Measurements from ENCODE around the gene ARHGEF2. TPM values are rescaled to one million over a fixed set of nuclear protein-coding genes. Genes with fewer than 3 reads are reported as not detected.

The ARHGEF2 gene
- polyA plus RNA-seq (2011; rRNA removed), result 67.4 and 69.1 TPM in 2 replicates
- 22.8 and 23.2 TPM in 2 replicates for polyA plus RNA-seq (2012; cell fraction: cytosol; rRNA removed)
- 66.0 and 69.8 TPM in 2 replicates for polyA plus RNA-seq (2012; cell fraction: nucleus; rRNA removed)
- 21.3 to 21.5 TPM (median 21.5 TPM) in 3 replicates for polyA plus RNA-seq (2017; fragmentation: RNase III; extraction: RNeasy Plus Mini Kit Qiagen cat#74134 plus additional on column Dnase treatment)
- polyA minus RNA-seq (2011; rRNA and poly(A)+ RNA removed), result 84.0 and 96.7 TPM in 2 replicates

DNA sequence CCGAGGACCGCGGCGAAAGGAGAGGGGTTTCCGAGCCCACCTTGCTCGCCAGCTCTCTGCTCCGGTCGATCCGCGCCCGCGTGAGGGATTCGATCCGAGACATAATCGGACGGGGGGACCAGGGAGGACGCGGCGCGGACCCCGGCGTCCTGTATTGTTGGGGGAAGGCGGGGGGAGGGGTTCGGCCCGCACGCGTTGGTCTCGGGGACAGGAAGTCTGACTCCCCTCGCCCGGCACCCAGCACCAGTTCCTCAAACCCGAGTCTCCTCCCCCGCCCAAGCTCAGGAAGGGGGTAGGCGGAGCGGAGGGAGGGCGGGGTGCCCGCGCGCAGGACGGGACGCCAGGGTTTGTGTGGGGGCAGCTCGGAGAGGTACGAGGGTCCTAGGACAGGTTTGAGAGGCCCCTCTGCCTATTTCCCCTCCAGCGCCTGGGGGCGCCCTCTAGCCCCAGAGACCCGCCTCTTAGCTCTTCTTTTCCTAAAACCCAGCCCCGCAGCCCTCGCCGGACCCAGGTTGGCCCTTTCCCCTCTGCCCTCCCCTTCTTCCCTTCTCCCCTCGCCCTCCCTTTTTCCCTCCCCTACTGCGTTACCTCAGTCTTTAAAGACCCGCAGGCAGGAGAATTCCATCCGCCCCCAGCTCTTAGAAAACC lies at the start of gene ARHGEF2:
Gene ARHGEF2, minus strand, starts transcription at position 223 of the 648 bp plus-strand sequence. Its CDS starts 120 bp downstream, at position 103.
- Histone ChIP-seq H3K4me3 (peak within 1 kb of the TSS; percentile 90), H3K27ac (peak within 1 kb of the TSS; percentile 98 to 99), H3K4me1 (peaks cover 76% of the 10 kb centered on the region), H3K9me3 (no peaks in the 10 kb centered on the region), H3K4me2 (peak within 1 kb of the TSS; percentile 93)
- ChIA-PET CTCF (interaction anchor here (0.6 to 24.7 kb wide), 13 partner anchors 9 to 384 kb away, joined by 3 to 423 read pairs (median 4); partner anchors contain the start of gene RXFP4), POLR2A (interaction anchor here (0.6 to 1.3 kb wide), 9 partner anchors 16 to 75 kb away, joined by 3 to 9 read pairs (median 4); partner anchors contain the start of gene KHDC4)
- WGBS (ENCODE audit: missing lambda C conversion rate), result 2% methylated on average over 26 of the region's 52 CpGs
- no peak for FAIRE-seq
- ATAC-seq, result peak; percentile 64 to 85
- peak; percentile 80 to 89 for DNase-seq (ENCODE audit: low read depth in 1 of 2, low spot score in 1 of 2)
- TF ChIP-seq CBX2 (IDR thresholded peaks at IDR 0.05; ENCODE audit: borderline replicate concordance, low read depth), result no peak
- TF ChIP-seq POLR2AphosphoS2 (conservative IDR thresholded peaks at IDR 0.05; ENCODE audit: low read length), result no peak
- no peak for TF ChIP-seq JUNB (IDR thresholded peaks at IDR 0.05)
- TF ChIP-seq NFE2L2 (conservative IDR thresholded peaks at IDR 0.05; ENCODE audit: low read length), result no peak
- TF ChIP-seq EP300 (IDR thresholded peaks at IDR 0.05), result no peak
- TF ChIP-seq MYC (IDR thresholded peaks at IDR 0.05; ENCODE audit: borderline replicate concordance, low read length), result peak; percentile 18; the same call in 1 of the 2 replicates
- no peak for TF ChIP-seq ESRRA (IDR thresholded peaks at IDR 0.05; ENCODE audit: borderline replicate concordance, low read length)
- no peak for TF ChIP-seq EHMT2 (IDR thresholded peaks at IDR 0.05; ENCODE audit: low read depth)
- TF ChIP-seq, protein P1, sequence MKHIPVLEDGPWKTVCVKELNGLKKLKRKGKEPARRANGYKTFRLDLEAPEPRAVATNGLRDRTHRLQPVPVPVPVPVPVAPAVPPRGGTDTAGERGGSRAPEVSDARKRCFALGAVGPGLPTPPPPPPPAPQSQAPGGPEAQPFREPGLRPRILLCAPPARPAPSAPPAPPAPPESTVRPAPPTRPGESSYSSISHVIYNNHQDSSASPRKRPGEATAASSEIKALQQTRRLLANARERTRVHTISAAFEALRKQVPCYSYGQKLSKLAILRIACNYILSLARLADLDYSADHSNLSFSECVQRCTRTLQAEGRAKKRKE (CRISPR knock-in tag; IDR thresholded peaks at IDR 0.05; ENCODE audit: low read depth), result no peak
- peak; percentile 69 for TF ChIP-seq POLR2A (IDR thresholded peaks at IDR 0.05; ENCODE audit: low read length)
- TF ChIP-seq TFCP2L1 (CRISPR knock-in tag; IDR thresholded peaks at IDR 0.05), result no peak
- TF ChIP-seq, protein P2, sequence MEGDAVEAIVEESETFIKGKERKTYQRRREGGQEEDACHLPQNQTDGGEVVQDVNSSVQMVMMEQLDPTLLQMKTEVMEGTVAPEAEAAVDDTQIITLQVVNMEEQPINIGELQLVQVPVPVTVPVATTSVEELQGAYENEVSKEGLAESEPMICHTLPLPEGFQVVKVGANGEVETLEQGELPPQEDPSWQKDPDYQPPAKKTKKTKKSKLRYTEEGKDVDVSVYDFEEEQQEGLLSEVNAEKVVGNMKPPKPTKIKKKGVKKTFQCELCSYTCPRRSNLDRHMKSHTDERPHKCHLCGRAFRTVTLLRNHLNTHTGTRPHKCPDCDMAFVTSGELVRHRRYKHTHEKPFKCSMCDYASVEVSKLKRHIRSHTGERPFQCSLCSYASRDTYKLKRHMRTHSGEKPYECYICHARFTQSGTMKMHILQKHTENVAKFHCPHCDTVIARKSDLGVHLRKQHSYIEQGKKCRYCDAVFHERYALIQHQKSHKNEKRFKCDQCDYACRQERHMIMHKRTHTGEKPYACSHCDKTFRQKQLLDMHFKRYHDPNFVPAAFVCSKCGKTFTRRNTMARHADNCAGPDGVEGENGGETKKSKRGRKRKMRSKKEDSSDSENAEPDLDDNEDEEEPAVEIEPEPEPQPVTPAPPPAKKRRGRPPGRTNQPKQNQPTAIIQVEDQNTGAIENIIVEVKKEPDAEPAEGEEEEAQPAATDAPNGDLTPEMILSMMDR (IDR thresholded peaks at IDR 0.05), result peak; percentile 23; the same call in 2 of the 3 replicates
- TF ChIP-seq RNF2 (IDR thresholded peaks at IDR 0.05; ENCODE audit: borderline replicate concordance, low read depth), result no peak
- TF ChIP-seq, protein P3, sequence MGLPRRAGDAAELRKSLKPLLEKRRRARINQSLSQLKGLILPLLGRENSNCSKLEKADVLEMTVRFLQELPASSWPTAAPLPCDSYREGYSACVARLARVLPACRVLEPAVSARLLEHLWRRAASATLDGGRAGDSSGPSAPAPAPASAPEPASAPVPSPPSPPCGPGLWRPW (IDR thresholded peaks at IDR 0.05), result no peak
- TF ChIP-seq, protein P4, sequence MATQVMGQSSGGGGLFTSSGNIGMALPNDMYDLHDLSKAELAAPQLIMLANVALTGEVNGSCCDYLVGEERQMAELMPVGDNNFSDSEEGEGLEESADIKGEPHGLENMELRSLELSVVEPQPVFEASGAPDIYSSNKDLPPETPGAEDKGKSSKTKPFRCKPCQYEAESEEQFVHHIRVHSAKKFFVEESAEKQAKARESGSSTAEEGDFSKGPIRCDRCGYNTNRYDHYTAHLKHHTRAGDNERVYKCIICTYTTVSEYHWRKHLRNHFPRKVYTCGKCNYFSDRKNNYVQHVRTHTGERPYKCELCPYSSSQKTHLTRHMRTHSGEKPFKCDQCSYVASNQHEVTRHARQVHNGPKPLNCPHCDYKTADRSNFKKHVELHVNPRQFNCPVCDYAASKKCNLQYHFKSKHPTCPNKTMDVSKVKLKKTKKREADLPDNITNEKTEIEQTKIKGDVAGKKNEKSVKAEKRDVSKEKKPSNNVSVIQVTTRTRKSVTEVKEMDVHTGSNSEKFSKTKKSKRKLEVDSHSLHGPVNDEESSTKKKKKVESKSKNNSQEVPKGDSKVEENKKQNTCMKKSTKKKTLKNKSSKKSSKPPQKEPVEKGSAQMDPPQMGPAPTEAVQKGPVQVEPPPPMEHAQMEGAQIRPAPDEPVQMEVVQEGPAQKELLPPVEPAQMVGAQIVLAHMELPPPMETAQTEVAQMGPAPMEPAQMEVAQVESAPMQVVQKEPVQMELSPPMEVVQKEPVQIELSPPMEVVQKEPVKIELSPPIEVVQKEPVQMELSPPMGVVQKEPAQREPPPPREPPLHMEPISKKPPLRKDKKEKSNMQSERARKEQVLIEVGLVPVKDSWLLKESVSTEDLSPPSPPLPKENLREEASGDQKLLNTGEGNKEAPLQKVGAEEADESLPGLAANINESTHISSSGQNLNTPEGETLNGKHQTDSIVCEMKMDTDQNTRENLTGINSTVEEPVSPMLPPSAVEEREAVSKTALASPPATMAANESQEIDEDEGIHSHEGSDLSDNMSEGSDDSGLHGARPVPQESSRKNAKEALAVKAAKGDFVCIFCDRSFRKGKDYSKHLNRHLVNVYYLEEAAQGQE (IDR thresholded peaks at IDR 0.05), result no peak
- no peak for TF ChIP-seq KDM5A (IDR thresholded peaks at IDR 0.05)
- no peak for TF ChIP-seq CBX8 (IDR thresholded peaks at IDR 0.05)
- 0 out of 2 replicates have a peak, but pooled peaks have one; percentile 7 for TF ChIP-seq BHLHE40 (IDR thresholded peaks at IDR 0.05; ENCODE audit: low read depth, low read length)
- TF ChIP-seq FOSB (CRISPR knock-in tag; IDR thresholded peaks at IDR 0.05), result no peak
- TF ChIP-seq MAZ (IDR thresholded peaks at IDR 0.05; ENCODE audit: borderline replicate concordance, low read depth, low read length), result no peak
- no peak for TF ChIP-seq HOXB13 (CRISPR knock-in tag; IDR thresholded peaks at IDR 0.05; ENCODE audit: low read depth)
- no peak for TF ChIP-seq TP53 (CRISPR knock-in tag; IDR thresholded peaks at IDR 0.05)
- no peak for TF ChIP-seq FOXS1 (CRISPR knock-in tag; IDR thresholded peaks at IDR 0.05)
- TF ChIP-seq ZFP36 (IDR thresholded peaks at IDR 0.05; ENCODE audit: borderline replicate concordance, partially characterized antibody), result no peak
- TF ChIP-seq, protein P5, sequence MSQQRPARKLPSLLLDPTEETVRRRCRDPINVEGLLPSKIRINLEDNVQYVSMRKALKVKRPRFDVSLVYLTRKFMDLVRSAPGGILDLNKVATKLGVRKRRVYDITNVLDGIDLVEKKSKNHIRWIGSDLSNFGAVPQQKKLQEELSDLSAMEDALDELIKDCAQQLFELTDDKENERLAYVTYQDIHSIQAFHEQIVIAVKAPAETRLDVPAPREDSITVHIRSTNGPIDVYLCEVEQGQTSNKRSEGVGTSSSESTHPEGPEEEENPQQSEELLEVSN (IDR thresholded peaks at IDR 0.05; ENCODE audit: borderline replicate concordance, low read depth), result no peak; the same call in 1 of the 2 replicates
- no peak for TF ChIP-seq HDAC2 (IDR thresholded peaks at IDR 0.05)
- TF ChIP-seq HOXB5 (CRISPR knock-in tag; IDR thresholded peaks at IDR 0.05), result no peak
- TF ChIP-seq CHD4 (IDR thresholded peaks at IDR 0.05; ENCODE audit: borderline replicate concordance), result no peak
- TF ChIP-seq SMC3 (IDR thresholded peaks at IDR 0.05), result 0 out of 3 replicates have a peak, but pooled peaks have one; percentile 15
- no peak for TF ChIP-seq NR3C1 (IDR thresholded peaks at IDR 0.05)
- no peak for TF ChIP-seq RAD21 (conservative IDR thresholded peaks at IDR 0.05 in 1 of 2, IDR thresholded peaks at IDR 0.05 in 1 of 2)
- TF ChIP-seq, protein P6, sequence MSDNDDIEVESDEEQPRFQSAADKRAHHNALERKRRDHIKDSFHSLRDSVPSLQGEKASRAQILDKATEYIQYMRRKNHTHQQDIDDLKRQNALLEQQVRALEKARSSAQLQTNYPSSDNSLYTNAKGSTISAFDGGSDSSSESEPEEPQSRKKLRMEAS (IDR thresholded peaks at IDR 0.05), result peak; percentile 47
